Measurements from ENCODE around the gene PLCXD3.

Gene PLCXD3

GRCh38 chr5:41416336-41416735 is 94.1 kb downstream of the PLCXD3 start:
- H3K4me3 ChIP-seq, result no peak overlapping the region
- no peaks in the 10 kb centered on the region for H3K36me3 ChIP-seq
- no peaks in the 10 kb centered on the region for H3K27me3 ChIP-seq
- H3K4me2 ChIP-seq, result no peak overlapping the region
- H3K9ac ChIP-seq, result no peak overlapping the region
- TF ChIP-seq Cebpa-rat (IDR thresholded peaks at IDR 0.05), result no peak
- H3K9me3 ChIP-seq, result no peaks in the 10 kb centered on the region
- H3K4me1 ChIP-seq, result no peaks in the 10 kb centered on the region
- H3K27ac ChIP-seq, result no peak overlapping the region
- no peaks in the 10 kb centered on the region for H4K20me1 ChIP-seq

DNA sequence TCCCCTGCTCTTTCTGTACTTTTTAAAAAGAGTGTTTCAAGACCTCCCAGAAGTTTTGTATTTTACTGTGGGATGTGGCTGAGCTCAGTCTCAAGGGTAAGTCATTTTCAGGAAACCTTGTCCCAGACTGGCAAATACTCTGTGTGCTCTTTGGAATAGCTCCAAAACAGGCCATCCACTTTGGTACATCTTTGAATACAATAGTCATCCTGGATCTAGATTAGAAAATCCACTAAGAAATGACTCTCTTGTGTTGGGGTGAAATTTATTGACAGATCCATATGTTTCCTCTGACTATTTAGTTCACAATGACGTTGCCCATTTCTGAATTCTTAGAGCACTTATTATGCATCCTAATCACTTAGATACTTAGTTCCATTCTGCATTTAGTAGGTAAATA is 95.2 kb downstream of the PLCXD3 start:
- H3K4me2 ChIP-seq, result no peak overlapping the region

DNA sequence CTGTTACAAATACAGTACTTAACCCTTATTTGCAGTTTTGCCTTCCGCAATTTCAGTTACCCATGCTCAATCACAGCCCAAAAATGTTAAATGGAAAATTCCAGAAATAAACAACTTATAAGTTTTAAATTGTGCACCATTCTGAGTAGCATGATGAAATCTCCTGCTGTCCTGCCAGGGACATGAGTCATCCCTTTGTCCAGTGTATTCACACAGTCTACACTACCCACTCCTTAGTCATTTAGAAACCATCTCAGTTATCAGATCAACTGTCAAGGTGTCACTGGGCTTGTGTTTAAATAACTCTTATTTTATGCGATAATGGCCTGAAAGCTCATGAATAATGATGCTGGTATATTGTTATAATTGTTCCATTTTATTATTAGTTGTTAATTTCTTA is 95.8 kb downstream of the PLCXD3 start:
- Histone ChIP-seq H3K27me3 (no peaks in the 10 kb centered on the region), H3K9me3 (no peaks in the 10 kb centered on the region), H4K20me1 (no peaks in the 10 kb centered on the region), H3K4me1 (no peaks in the 10 kb centered on the region), H3K36me3 (no peaks in the 10 kb centered on the region), H3K4me3 (no peak overlapping the region), H3K27ac (no peak overlapping the region), H3K4me2 (no peak overlapping the region), H3K9ac (no peak overlapping the region)
- no peak for TF ChIP-seq Cebpa-rat (IDR thresholded peaks at IDR 0.05)

More for the DNA sequence above, 95.2 kb downstream of the PLCXD3 start:
- H3K27ac ChIP-seq, result no peak overlapping the region
- H3K9me3 ChIP-seq, result no peaks in the 10 kb centered on the region
- no peak for TF ChIP-seq Cebpa-rat (IDR thresholded peaks at IDR 0.05)
- no peaks in the 10 kb centered on the region for H3K36me3 ChIP-seq
- no peaks in the 10 kb centered on the region for H3K4me1 ChIP-seq
- H4K20me1 ChIP-seq, result no peaks in the 10 kb centered on the region
- H3K4me3 ChIP-seq, result no peak overlapping the region
- H3K27me3 ChIP-seq, result no peaks in the 10 kb centered on the region
- no peak overlapping the region for H3K9ac ChIP-seq

- no peaks in the 10 kb centered on the region for H4K20me1 ChIP-seq
- H3K9me3 ChIP-seq, result no peaks in the 10 kb centered on the region
- H3K36me3 ChIP-seq, result no peaks in the 10 kb centered on the region
- H3K9ac ChIP-seq, result no peak overlapping the region
- no peak overlapping the region for H3K27ac ChIP-seq
- no peaks in the 10 kb centered on the region for H3K4me1 ChIP-seq
- H3K27me3 ChIP-seq, result no peaks in the 10 kb centered on the region
- TF ChIP-seq Cebpa-rat (IDR thresholded peaks at IDR 0.05), result no peak
- H3K4me3 ChIP-seq, result no peak overlapping the region
- no peak overlapping the region for H3K4me2 ChIP-seq
Observed at GRCh38 chr5:41413074-41413473, 97.3 kb downstream of the PLCXD3 start.

DNA sequence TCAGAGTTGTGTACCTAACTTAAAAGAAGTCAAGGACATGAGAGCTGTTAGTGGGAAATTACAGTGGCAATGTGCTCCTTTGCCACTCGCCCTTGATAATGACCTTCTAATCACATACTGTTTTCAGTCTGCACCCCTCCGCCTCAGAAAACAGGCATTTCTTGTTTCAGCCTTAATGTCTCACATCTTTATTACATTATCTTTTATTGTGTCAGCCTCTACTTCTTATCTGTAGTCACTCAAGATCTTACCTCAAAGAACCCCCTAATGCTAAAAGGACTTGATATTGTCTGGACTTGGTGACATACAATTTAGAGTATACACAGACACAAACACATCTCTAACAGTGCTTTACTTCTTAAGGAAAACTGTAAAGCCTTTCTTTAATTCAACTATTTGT is 97.9 kb downstream of the PLCXD3 start:
- Histone ChIP-seq H3K4me1 (no peaks in the 10 kb centered on the region), H3K27me3 (no peaks in the 10 kb centered on the region), H3K4me2 (no peak overlapping the region), H3K27ac (no peak overlapping the region), H4K20me1 (no peaks in the 10 kb centered on the region), H3K4me3 (no peak overlapping the region), H3K36me3 (no peaks in the 10 kb centered on the region), H3K9me3 (no peaks in the 10 kb centered on the region), H3K9ac (no peak overlapping the region)
- no peak for TF ChIP-seq Cebpa-rat (IDR thresholded peaks at IDR 0.05)

- H3K4me1 ChIP-seq, result no peaks in the 10 kb centered on the region
- no peak overlapping the region for H3K27ac ChIP-seq
- H4K20me1 ChIP-seq, result no peaks in the 10 kb centered on the region
- no peaks in the 10 kb centered on the region for H3K36me3 ChIP-seq
- no peaks in the 10 kb centered on the region for H3K9me3 ChIP-seq
- H3K4me2 ChIP-seq, result no peak overlapping the region
- H3K4me3 ChIP-seq, result no peak overlapping the region
- no peaks in the 10 kb centered on the region for H3K27me3 ChIP-seq
- no peak overlapping the region for H3K9ac ChIP-seq
- TF ChIP-seq Cebpa-rat (IDR thresholded peaks at IDR 0.05), result no peak
Observed at GRCh38 chr5:41410737-41411136, 99.7 kb downstream of the PLCXD3 start.

DNA sequence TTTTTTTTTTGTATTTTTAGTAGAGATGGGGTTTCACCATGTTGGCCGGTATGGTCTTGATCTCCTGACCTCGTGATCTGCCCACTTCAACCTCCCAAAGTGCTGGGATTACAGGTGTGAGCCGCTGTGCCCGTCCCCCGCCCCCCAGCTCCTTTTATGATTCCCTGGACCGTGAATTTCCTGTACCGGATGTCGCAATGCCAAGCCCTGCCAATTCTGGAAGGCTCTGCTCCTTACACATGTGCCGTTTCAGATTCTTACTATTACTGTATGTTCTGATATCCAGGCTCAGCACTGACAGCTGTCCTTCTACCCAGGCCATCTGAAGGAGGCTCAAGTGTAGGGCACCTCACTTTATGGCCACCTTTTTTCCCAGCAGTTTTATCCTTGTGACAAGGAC is 100.1 kb downstream of the PLCXD3 start:
- no peaks in the 10 kb centered on the region for H3K9me3 ChIP-seq

GRCh38 chr5:41408676-41409443 is 101.5 kb downstream of the PLCXD3 start:
- Histone ChIP-seq H3K36me3 (no peaks in the 10 kb centered on the region), H3K4me1 (no peaks in the 10 kb centered on the region), H3K27me3 (no peaks in the 10 kb centered on the region), H3K27ac (no peak overlapping the region), H3K4me3 (no peak overlapping the region), H4K20me1 (no peaks in the 10 kb centered on the region), H3K4me2 (no peak overlapping the region), H3K9ac (no peak overlapping the region), H3K9me3 (no peaks in the 10 kb centered on the region)
- no peak for TF ChIP-seq Cebpa-rat (IDR thresholded peaks at IDR 0.05)

More for the DNA sequence above, 100.1 kb downstream of the PLCXD3 start:
- Histone ChIP-seq H3K4me1 (no peaks in the 10 kb centered on the region), H3K27me3 (no peaks in the 10 kb centered on the region), H3K4me2 (no peak overlapping the region), H3K4me3 (no peak overlapping the region), H3K27ac (no peak overlapping the region), H3K36me3 (no peaks in the 10 kb centered on the region), H3K9ac (no peak overlapping the region), H4K20me1 (no peaks in the 10 kb centered on the region)
- TF ChIP-seq Cebpa-rat (IDR thresholded peaks at IDR 0.05), result no peak

- H3K36me3 ChIP-seq, result no peaks in the 10 kb centered on the region
- H3K27ac ChIP-seq, result no peak overlapping the region
- no peak for TF ChIP-seq Cebpa-rat (IDR thresholded peaks at IDR 0.05)
- no peaks in the 10 kb centered on the region for H3K9me3 ChIP-seq
- H3K4me3 ChIP-seq, result no peak overlapping the region
- H3K4me1 ChIP-seq, result no peaks in the 10 kb centered on the region
- no peaks in the 10 kb centered on the region for H4K20me1 ChIP-seq
- H3K4me2 ChIP-seq, result no peak overlapping the region
- H3K9ac ChIP-seq, result no peak overlapping the region
- no peaks in the 10 kb centered on the region for H3K27me3 ChIP-seq
Observed at GRCh38 chr5:41406936-41407335, 103.5 kb downstream of the PLCXD3 start.

GRCh38 chr5:41406424-41406823 is 104.0 kb downstream of the PLCXD3 start:
- H3K4me1 ChIP-seq, result no peaks in the 10 kb centered on the region
- H3K4me3 ChIP-seq, result no peak overlapping the region
- H4K20me1 ChIP-seq, result no peaks in the 10 kb centered on the region
- H3K27me3 ChIP-seq, result no peaks in the 10 kb centered on the region
- TF ChIP-seq Cebpa-rat (IDR thresholded peaks at IDR 0.05), result no peak
- no peaks in the 10 kb centered on the region for H3K36me3 ChIP-seq
- H3K9me3 ChIP-seq, result no peaks in the 10 kb centered on the region
- H3K27ac ChIP-seq, result no peak overlapping the region
- no peak overlapping the region for H3K9ac ChIP-seq
- no peak overlapping the region for H3K4me2 ChIP-seq

DNA sequence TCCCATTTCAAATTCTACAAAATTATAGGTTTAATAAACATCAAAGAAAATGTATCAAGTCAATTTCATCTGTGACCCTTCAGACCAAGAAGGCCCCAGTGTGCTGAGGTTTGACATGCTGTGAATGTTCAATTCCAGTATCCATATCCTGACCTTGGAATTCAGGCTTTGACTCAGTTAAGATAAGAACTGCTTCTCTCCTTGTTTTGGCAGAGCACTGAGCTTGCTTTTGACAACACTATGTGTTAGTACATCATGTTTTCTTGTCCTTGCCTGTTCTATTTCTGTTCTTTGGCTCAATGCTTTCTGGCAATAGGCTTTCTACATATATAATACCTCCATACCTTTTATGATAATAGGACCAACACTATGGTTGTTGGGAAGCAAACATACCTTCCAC is 105.6 kb downstream of the PLCXD3 start:
- Histone ChIP-seq H3K4me3 (no peak overlapping the region), H3K4me1 (no peaks in the 10 kb centered on the region), H3K36me3 (no peaks in the 10 kb centered on the region), H3K27me3 (no peaks in the 10 kb centered on the region), H3K27ac (no peak overlapping the region), H3K9ac (no peak overlapping the region), H3K4me2 (no peak overlapping the region), H4K20me1 (no peaks in the 10 kb centered on the region), H3K9me3 (no peaks in the 10 kb centered on the region)
- TF ChIP-seq Cebpa-rat (IDR thresholded peaks at IDR 0.05), result no peak
